ENCODE measurements around the gene RGL2. TPM values are rescaled to one million over a fixed set of nuclear protein-coding genes. Genes with fewer than 3 reads are reported as not detected.

RGL2 gene
- total and polyA plus RNA-seq, 2 of the 4 experiments (the other 2 are of a cell fraction), result 4.1 to 26.9 TPM

DNA sequence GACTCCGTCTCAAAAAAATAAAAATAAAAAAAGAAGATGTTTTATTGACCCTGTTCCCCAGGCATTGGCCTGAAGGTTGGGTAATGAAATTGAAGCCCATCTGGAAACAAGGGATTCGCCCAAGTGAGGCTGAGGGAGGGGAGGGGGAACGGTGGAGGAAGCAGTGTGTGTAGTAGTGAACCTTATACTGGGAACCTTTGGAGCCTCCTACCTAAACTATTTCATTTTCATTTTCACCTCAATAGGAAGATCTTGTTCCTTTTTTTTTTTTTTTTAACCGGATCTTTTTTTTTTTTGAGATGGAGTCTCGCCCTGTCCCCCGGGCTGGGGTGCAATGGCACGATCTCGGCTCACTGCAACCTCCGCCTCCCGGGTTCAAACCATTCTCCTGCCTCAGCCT, 32.0 kb upstream of the RGL2 start:
- Histone ChIP-seq H3K4me1 (ENCODE audit: control insufficient read depth, insufficient read depth, low read length) (no peaks in the 10 kb centered on the region), H3K27ac (ENCODE audit: insufficient read depth, low read length) (no peak overlapping the region), H2BK20ac (ENCODE audit: low read depth, low read length) (no peak overlapping the region), H2AFZ (replicated peaks; ENCODE audit: low read length, poor library complexity) (no peak overlapping the region), H3K9me1 (ENCODE audit: insufficient read depth, low read length) (no peaks in the 10 kb centered on the region), H2AK5ac (ENCODE audit: low read depth, low read length) (no peak overlapping the region), H3K4ac (ENCODE audit: low read depth, low read length) (no peak overlapping the region), H3K27me3 (ENCODE audit: control insufficient read depth, insufficient read depth, low read length) (peaks cover 6% of the 10 kb centered on the region), H2BK15ac (ENCODE audit: low read depth, low read length) (no peak overlapping the region), H3K18ac (ENCODE audit: low read depth, low read length) (no peak overlapping the region), H2BK120ac (ENCODE audit: low read depth, low read length) (no peak overlapping the region), H3K14ac (replicated peaks; ENCODE audit: low read depth, low read length) (no peak overlapping the region), H3K4me2 (ENCODE audit: low read depth, low read length) (no peak overlapping the region), H3K9me3 (ENCODE audit: control insufficient read depth, insufficient read depth, low read length) (no peaks in the 10 kb centered on the region), H2BK5ac (ENCODE audit: low read depth, low read length, poor library complexity, severe bottlenecking) (no peak overlapping the region), H4K8ac (ENCODE audit: low read depth in 2 of 2, low read length in 2 of 2) (no peak overlapping the region), H4K91ac (ENCODE audit: insufficient read depth, low read depth, low read length) (no peak overlapping the region), H4K20me1 (ENCODE audit: insufficient read depth, low read length) (no peaks in the 10 kb centered on the region), H3K4me3 (ENCODE audit: insufficient read depth, low read depth, low read length) (no peak overlapping the region), H3K79me1 (ENCODE audit: low read depth in 1 of 2, low read length in 2 of 2) (no peaks in the 10 kb centered on the region), H4K5ac (ENCODE audit: low read depth, low read length) (no peak overlapping the region), H2AK9ac (replicated peaks; ENCODE audit: low read depth, low read length, poor library complexity) (no peak overlapping the region), H3K36me3 (ENCODE audit: control insufficient read depth, insufficient read depth, low read length) (no peaks in the 10 kb centered on the region), H3K9ac (ENCODE audit: low read depth, low read length) (no peak overlapping the region), H3K56ac (ENCODE audit: extremely low read depth, insufficient read depth, low read length) (no peak overlapping the region), H3K23ac (ENCODE audit: low read depth, low read length) (no peak overlapping the region)
- no peak for ATAC-seq (ENCODE audit: low read depth)
- BruUV-seq (replicated peaks), result no TSS peak
- TF ChIP-seq MAZ (IDR thresholded peaks at IDR 0.05; ENCODE audit: borderline replicate concordance, low read depth, low read length), result no peak
- TF ChIP-seq, protein P1, sequence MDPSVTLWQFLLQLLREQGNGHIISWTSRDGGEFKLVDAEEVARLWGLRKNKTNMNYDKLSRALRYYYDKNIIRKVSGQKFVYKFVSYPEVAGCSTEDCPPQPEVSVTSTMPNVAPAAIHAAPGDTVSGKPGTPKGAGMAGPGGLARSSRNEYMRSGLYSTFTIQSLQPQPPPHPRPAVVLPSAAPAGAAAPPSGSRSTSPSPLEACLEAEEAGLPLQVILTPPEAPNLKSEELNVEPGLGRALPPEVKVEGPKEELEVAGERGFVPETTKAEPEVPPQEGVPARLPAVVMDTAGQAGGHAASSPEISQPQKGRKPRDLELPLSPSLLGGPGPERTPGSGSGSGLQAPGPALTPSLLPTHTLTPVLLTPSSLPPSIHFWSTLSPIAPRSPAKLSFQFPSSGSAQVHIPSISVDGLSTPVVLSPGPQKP (IDR thresholded peaks at IDR 0.05; ENCODE audit: borderline replicate concordance, low read depth, low read length), result no peak
- TF ChIP-seq RCOR1 (IDR thresholded peaks at IDR 0.05; ENCODE audit: insufficient replicate concordance, low read length), result no peak
- no peak for TF ChIP-seq FOS (IDR thresholded peaks at IDR 0.05; ENCODE audit: low read depth, low read length)
- TF ChIP-seq NFE2L2 (IDR thresholded peaks at IDR 0.05; ENCODE audit: low read depth, low read length), result no peak
- TF ChIP-seq RAD21 (IDR thresholded peaks at IDR 0.05; ENCODE audit: low read length), result no peak
- TF ChIP-seq, protein P2, sequence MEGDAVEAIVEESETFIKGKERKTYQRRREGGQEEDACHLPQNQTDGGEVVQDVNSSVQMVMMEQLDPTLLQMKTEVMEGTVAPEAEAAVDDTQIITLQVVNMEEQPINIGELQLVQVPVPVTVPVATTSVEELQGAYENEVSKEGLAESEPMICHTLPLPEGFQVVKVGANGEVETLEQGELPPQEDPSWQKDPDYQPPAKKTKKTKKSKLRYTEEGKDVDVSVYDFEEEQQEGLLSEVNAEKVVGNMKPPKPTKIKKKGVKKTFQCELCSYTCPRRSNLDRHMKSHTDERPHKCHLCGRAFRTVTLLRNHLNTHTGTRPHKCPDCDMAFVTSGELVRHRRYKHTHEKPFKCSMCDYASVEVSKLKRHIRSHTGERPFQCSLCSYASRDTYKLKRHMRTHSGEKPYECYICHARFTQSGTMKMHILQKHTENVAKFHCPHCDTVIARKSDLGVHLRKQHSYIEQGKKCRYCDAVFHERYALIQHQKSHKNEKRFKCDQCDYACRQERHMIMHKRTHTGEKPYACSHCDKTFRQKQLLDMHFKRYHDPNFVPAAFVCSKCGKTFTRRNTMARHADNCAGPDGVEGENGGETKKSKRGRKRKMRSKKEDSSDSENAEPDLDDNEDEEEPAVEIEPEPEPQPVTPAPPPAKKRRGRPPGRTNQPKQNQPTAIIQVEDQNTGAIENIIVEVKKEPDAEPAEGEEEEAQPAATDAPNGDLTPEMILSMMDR (conservative IDR thresholded peaks at IDR 0.05; ENCODE audit: low read depth, low read length), result no peak
- TF ChIP-seq, protein P3, sequence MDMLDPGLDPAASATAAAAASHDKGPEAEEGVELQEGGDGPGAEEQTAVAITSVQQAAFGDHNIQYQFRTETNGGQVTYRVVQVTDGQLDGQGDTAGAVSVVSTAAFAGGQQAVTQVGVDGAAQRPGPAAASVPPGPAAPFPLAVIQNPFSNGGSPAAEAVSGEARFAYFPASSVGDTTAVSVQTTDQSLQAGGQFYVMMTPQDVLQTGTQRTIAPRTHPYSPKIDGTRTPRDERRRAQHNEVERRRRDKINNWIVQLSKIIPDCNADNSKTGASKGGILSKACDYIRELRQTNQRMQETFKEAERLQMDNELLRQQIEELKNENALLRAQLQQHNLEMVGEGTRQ (IDR thresholded peaks at IDR 0.05; ENCODE audit: low read depth, low read length), result no peak
- TF ChIP-seq MAFK (IDR thresholded peaks at IDR 0.05; ENCODE audit: low read depth, low read length), result no peak
- TF ChIP-seq SMC3 (IDR thresholded peaks at IDR 0.05; ENCODE audit: low read depth, low read length), result no peak
- no peak for TF ChIP-seq BHLHE40 (IDR thresholded peaks at IDR 0.05; ENCODE audit: low read depth, low read length)
- no peak for TF ChIP-seq MXI1 (IDR thresholded peaks at IDR 0.05; ENCODE audit: borderline replicate concordance, low read depth, low read length)
- no peak for TF ChIP-seq CEBPB (IDR thresholded peaks at IDR 0.05; ENCODE audit: low read depth, low read length)
- no peak for TF ChIP-seq POLR2A (IDR thresholded peaks at IDR 0.05; ENCODE audit: low read depth, low read length)
- no peak for TF ChIP-seq CHD1 (IDR thresholded peaks at IDR 0.05; ENCODE audit: low read depth, low read length)
- no peak for TF ChIP-seq RFX5 (IDR thresholded peaks at IDR 0.05; ENCODE audit: low read depth, low read length)
- WGBS, 2 experiments (ENCODE audit: extremely low coverage in 2 of 2, insufficient read length in 1 of 2), result no CpG with 5 or more reads among the region's 10 CpGs
- CTCF ChIA-PET, result no interaction called here
- dilution Hi-C loops (cut with HindIII; ENCODE audit: low sequenced_read_pairs, unreplicated experiment) (no loop called here), intact Hi-C loops (cut with micrococcal nuclease) (no loop called here), in situ Hi-C loops (cut with MboI; ENCODE audit: low sequenced_read_pairs) (no loop called here)
- no peak for DNase-seq
- POLR2A ChIA-PET (ENCODE audit: unreplicated experiment), result no interaction called here

Measured in IMR-90 (cell line).